Adrenal gland (tissue), 5 donors: Measurements from ENCODE around the gene ENOX1.

Experiments
- POLR2A ChIP-seq, 2 donors: fragments of 450-650 bp; IDR thresholded peaks; one replicate each; pipeline ENCODE4 v1.6.1; 2017; ENCODE audit warnings: antibody characterized with exemption in 2 of 2, mild to moderate bottlenecking in 2 of 2, moderate library complexity in 1 of 2
- TF ChIP-seq, protein P1 (sequence below), 6 experiments: fragments of 450-650 bp in 4 of 6; fragments of 200-600 bp in 2 of 6; sonication (generic) in 1 of 6; IDR thresholded peaks; 1 replicate in 5 of 6; 2 replicates in 1 of 6; pipeline versions ENCODE4 v1.5.1 to v1.8.0; 2016 to 2021; ENCODE audit warnings: antibody characterized with exemption in 6 of 6, mild to moderate bottlenecking in 2 of 6, moderate library complexity in 1 of 6
- donor health status: DM: no; HTN: no; CAD: no.

- TF ChIP-seq, protein P1, sequence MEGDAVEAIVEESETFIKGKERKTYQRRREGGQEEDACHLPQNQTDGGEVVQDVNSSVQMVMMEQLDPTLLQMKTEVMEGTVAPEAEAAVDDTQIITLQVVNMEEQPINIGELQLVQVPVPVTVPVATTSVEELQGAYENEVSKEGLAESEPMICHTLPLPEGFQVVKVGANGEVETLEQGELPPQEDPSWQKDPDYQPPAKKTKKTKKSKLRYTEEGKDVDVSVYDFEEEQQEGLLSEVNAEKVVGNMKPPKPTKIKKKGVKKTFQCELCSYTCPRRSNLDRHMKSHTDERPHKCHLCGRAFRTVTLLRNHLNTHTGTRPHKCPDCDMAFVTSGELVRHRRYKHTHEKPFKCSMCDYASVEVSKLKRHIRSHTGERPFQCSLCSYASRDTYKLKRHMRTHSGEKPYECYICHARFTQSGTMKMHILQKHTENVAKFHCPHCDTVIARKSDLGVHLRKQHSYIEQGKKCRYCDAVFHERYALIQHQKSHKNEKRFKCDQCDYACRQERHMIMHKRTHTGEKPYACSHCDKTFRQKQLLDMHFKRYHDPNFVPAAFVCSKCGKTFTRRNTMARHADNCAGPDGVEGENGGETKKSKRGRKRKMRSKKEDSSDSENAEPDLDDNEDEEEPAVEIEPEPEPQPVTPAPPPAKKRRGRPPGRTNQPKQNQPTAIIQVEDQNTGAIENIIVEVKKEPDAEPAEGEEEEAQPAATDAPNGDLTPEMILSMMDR (IDR thresholded peaks at IDR 0.05): no peak
- no peak for TF ChIP-seq POLR2A (IDR thresholded peaks at IDR 0.05)
Observed at GRCh38 chr13:43266936-43267615, 519.7 kb downstream of the ENOX1 start.
